A673 (cell line): ENCODE data around the gene MN1. TPM values are rescaled to one million over a fixed set of nuclear protein-coding genes. Genes with fewer than 3 reads are reported as not detected.

Experiments used
- BruUV-seq: library from RNA; stranded (reverse); fragments of 400-500 nt; replicated peaks from 2 replicates; lab custom pipeline; 2021; lab: Mats Ljungman, UMichigan
- CTCF ChIA-PET: fragments of 300-600 bp; sonication (Branson Sonifier 250); formaldehyde crosslinking; loops from one replicate; lab custom pipeline; 2022; ENCODE audit warnings: antibody characterized with exemption; lab: Charles Lee
- POLR2A ChIA-PET: fragments of 300-600 bp; sonication (Branson Sonifier 250); formaldehyde crosslinking; loops from one replicate; lab custom pipeline; 2022; ENCODE audit warnings: antibody characterized with exemption; ENCODE audit not compliant: low non-redundant PET; lab: Charles Lee
- DNase-seq: peaks from one replicate; pipeline ENCODE4 v3.0.0-alpha.2; 2015; ENCODE audit warnings: low spot score
- H3K27ac ChIP-seq: fragments of 200-600 bp; sonication (generic); 2 replicates; pipeline ENCODE4 v1.5.1; 2016; ENCODE audit warnings: mixed run types, low read depth, mild to moderate bottlenecking, mixed read lengths, antibody characterized with exemption, low read length; ENCODE audit not compliant: poor library complexity, severe bottlenecking
- H3K27me3 ChIP-seq: fragments of 200-600 bp; sonication (generic); replicated peaks from 2 replicates; pipeline ENCODE4 v1.6.1; 2017; ENCODE audit warnings: mixed run types, low read depth, mild to moderate bottlenecking, mixed read lengths, antibody characterized with exemption, low read length; ENCODE audit not compliant: insufficient read depth, poor library complexity
- H3K36me3 ChIP-seq: fragments of 200-600 bp; sonication (generic); 2 replicates; pipeline ENCODE4 v1.6.1; 2016; ENCODE audit warnings: mixed run types, mild to moderate bottlenecking, mixed read lengths, antibody characterized with exemption, low read length; ENCODE audit not compliant: insufficient read depth, poor library complexity, severe bottlenecking
- H3K4me1 ChIP-seq: fragments of 200-600 bp; sonication (generic); 2 replicates; pipeline ENCODE4 v1.6.1; 2017; ENCODE audit warnings: mixed run types, mild to moderate bottlenecking, mixed read lengths, antibody characterized with exemption, low read length; ENCODE audit not compliant: insufficient read depth, poor library complexity, severe bottlenecking
- H3K4me3 ChIP-seq: fragments of 200-600 bp; sonication (generic); 2 replicates; pipeline ENCODE4 v1.5.1; 2016; ENCODE audit warnings: low read depth, mixed run types, mild to moderate bottlenecking, mixed read lengths, low read length; ENCODE audit not compliant: poor library complexity, severe bottlenecking
- H3K9me3 ChIP-seq: fragments of 200-600 bp; sonication (generic); 2 replicates; pipeline ENCODE4 v1.6.1; 2016; ENCODE audit warnings: mixed run types, low read depth, mild to moderate bottlenecking, mixed read lengths, antibody characterized with exemption, low read length; ENCODE audit not compliant: poor library complexity, severe bottlenecking
- CTCF ChIP-seq: fragments of 300-800, 200-600 bp; sonication (generic); conservative IDR thresholded peaks from 2 replicates; pipeline ENCODE4 v1.5.1; 2017; ENCODE audit warnings: low read depth, mild to moderate bottlenecking, antibody characterized with exemption, low read length, moderate library complexity, mixed read lengths
- EZH2 ChIP-seq: fragments of 200-600 bp; sonication (generic); IDR thresholded peaks from 2 replicates; pipeline ENCODE4 v1.6.1; 2017; ENCODE audit warnings: borderline replicate concordance, low read depth, mild to moderate bottlenecking, mixed read lengths, antibody characterized with exemption, low read length; ENCODE audit not compliant: poor library complexity, severe bottlenecking
- intact Hi-C: fragments of 100-400 bp; cut with micrococcal nuclease; formaldehyde crosslinking; loops from one replicate; pipeline ENCODE4 v1.10.0; 2022; ENCODE audit not compliant: unreplicated experiment
- total RNA-seq: library from RNA; stranded (reverse); gene quantifications from 2 replicates; pipeline ENCODE4 v1.2.3, GENCODE V29; 2021

The MN1 gene
- total RNA-seq, 1 experiment from 2014 or later, result 8.4 TPM

- no TSS peak for BruUV-seq
- DNase-seq, result no peak
- no peak for TF ChIP-seq EZH2
- TF ChIP-seq CTCF, result no peak
- Histone ChIP-seq H3K36me3 (no peaks in the 10 kb centered on the region), H3K27ac (no peak overlapping the region), H3K4me1 (peaks cover 25% of the 10 kb centered on the region), H3K9me3 (peaks cover 9% of the 10 kb centered on the region), H3K4me3 (no peak overlapping the region), H3K27me3 (no peaks in the 10 kb centered on the region)
- CTCF ChIA-PET, result no interaction called here
- intact Hi-C loops, result no loop called here
- POLR2A ChIA-PET, result no interaction called here
These were observed 33.0 kb upstream of the MN1 start for GRCh38 chr22:27834364-27835185.

DNA sequence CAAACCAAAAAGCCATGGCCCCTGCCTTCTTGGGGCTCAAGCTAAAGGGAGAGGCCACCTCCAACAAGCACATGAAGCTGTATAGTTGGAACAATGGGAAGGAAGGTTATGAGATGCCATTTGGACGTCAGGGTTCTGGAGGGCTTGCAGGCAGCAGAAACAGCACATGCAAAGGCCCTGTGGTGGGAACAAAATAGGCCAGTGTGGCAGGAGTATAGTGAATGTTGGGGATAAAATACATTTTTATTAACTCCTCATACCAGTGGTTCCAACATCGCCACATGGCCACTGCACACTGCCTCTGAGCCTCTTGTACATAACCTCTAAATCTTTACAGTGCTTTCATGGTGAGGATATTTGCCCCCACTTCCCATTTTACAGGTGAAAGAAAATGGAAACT is 32.2 kb upstream of the MN1 start:
- peaks cover 17% of the 10 kb centered on the region for H3K4me1 ChIP-seq
- intact Hi-C loops, result no loop called here
- no TSS peak for BruUV-seq
- H3K27me3 ChIP-seq, result no peaks in the 10 kb centered on the region
- H3K4me3 ChIP-seq, result no peak overlapping the region
- H3K27ac ChIP-seq, result no peak overlapping the region
- H3K36me3 ChIP-seq, result no peaks in the 10 kb centered on the region
- TF ChIP-seq CTCF (no peak), EZH2 (no peak)
- ChIA-PET POLR2A (no interaction called here), CTCF (no interaction called here)
- DNase-seq, result no peak
- peaks cover 9% of the 10 kb centered on the region for H3K9me3 ChIP-seq

DNA sequence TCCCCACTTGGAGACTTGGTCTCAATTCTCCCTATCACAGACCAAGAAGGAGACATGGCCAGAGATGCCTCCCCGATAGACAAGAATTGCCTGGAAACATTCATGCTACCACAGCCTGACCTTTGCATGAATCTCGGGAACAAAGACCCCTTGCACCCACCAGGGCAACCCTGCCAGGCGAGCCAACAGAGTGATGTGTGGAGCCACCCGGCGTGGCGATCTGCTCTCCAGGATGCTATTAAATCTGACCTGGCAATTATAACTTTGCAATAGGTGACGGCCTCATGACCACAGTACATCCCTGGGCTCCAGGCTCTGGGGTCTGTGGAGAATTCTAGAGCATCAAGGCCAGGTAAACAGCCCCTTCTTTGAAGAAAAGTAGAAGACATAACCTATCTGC is 31.1 kb upstream of the MN1 start:
- Histone ChIP-seq H3K4me3 (no peak overlapping the region), H3K4me1 (peaks cover 16% of the 10 kb centered on the region), H3K27me3 (no peaks in the 10 kb centered on the region), H3K27ac (no peak overlapping the region), H3K9me3 (peaks cover 3% of the 10 kb centered on the region), H3K36me3 (no peaks in the 10 kb centered on the region)
- ChIA-PET CTCF (no interaction called here), POLR2A (no interaction called here)
- TF ChIP-seq CTCF, result no peak
- TF ChIP-seq EZH2, result no peak
- no peak for DNase-seq
- no TSS peak for BruUV-seq
- intact Hi-C loops, result no loop called here
